AG04450 (cell line): Measurements from ENCODE around the gene SGTA. TPM values are rescaled to one million over a fixed set of nuclear protein-coding genes. Genes with fewer than 3 reads are reported as not detected.

Source experiments
- CTCF ChIA-PET: fragments of 300-600, 350-600 bp; formaldehyde crosslinking; extraction: SDS; loops from one replicate; lab custom pipeline; 2022; ENCODE audit warnings: antibody characterized with exemption, inconsistent platforms; lab: Charles Lee
- POLR2A ChIA-PET: fragments of 350-600 bp; formaldehyde crosslinking; extraction: SDS; loops from one replicate; lab custom pipeline; 2021; ENCODE audit warnings: antibody characterized with exemption, inconsistent platforms; lab: Yijun Ruan, JAX
- DNase-seq: peaks from one replicate; pipeline ENCODE4 v3.0.0-alpha.2; 2011; ENCODE audit warnings: low read depth, low spot score
- H3K27ac ChIP-seq: one replicate; pipeline ENCODE4 v1.5.1; 2012; ENCODE audit warnings: low read depth, low read length, control low read depth
- H3K27me3 ChIP-seq: one replicate; pipeline ENCODE4 v1.6.0; 2012; ENCODE audit warnings: low read length; ENCODE audit not compliant: control insufficient read depth, insufficient read depth
- H3K4me3 ChIP-seq: 2 replicates; pipeline ENCODE4 v1.5.1; 2011; ENCODE audit warnings: mild to moderate bottlenecking, low read depth, low read length, control low read depth
- H3K9me3 ChIP-seq: 2 replicates; pipeline ENCODE4 v1.5.1; 2012; ENCODE audit warnings: low read length; ENCODE audit not compliant: control insufficient read depth, insufficient read depth
- polyA plus RNA-seq: library from polyadenylated mRNA; depleted of rRNA; stranded (reverse); fragments of >200 nt; gene quantifications from 2 replicates; pipeline ENCODE4 v1.2.3, GENCODE V29; 2011
- TF ChIP-seq, protein P1 (sequence below): IDR thresholded peaks from 2 replicates; pipeline ENCODE4 v1.5.1; 2011; ENCODE audit warnings: low read depth, low read length, control low read depth, inconsistent platforms

SGTA gene
- polyA plus RNA-seq, 1 experiment, result 44.0 TPM

DNA sequence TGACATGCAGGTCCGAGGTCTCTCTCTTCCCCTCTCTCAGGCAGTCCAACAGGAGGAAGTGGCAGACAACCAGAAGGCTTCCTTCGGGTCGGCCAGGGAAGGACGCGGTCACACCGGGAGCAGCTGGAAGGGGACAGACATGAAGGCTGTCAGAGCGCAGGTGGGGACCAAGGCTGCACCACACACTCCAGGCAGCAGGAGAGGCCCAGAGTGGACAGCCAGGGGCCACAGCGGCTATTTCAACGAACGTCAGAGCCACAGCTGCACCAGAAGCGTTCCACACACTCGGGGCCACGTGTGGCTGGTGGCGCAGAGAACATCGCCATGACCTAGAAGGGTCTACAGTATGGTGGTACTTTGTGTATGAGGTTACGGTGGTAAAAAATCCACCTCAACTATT is 27.3 kb downstream of the SGTA start:
- no peaks in the 10 kb centered on the region for H3K27me3 ChIP-seq
- H3K4me3 ChIP-seq, result no peak overlapping the region
- H3K9me3 ChIP-seq, result no peaks in the 10 kb centered on the region; the same call in 1 of the 2 replicates
- ChIA-PET POLR2A (no interaction called here), CTCF (interaction anchor here (0.9 to 1.2 kb wide), 2 partner anchors 9 to 107 kb away, joined by 3 read pairs; no protein-coding TSS in a partner anchor)
- no peak for DNase-seq
- no peak overlapping the region for H3K27ac ChIP-seq
- TF ChIP-seq, protein P1, sequence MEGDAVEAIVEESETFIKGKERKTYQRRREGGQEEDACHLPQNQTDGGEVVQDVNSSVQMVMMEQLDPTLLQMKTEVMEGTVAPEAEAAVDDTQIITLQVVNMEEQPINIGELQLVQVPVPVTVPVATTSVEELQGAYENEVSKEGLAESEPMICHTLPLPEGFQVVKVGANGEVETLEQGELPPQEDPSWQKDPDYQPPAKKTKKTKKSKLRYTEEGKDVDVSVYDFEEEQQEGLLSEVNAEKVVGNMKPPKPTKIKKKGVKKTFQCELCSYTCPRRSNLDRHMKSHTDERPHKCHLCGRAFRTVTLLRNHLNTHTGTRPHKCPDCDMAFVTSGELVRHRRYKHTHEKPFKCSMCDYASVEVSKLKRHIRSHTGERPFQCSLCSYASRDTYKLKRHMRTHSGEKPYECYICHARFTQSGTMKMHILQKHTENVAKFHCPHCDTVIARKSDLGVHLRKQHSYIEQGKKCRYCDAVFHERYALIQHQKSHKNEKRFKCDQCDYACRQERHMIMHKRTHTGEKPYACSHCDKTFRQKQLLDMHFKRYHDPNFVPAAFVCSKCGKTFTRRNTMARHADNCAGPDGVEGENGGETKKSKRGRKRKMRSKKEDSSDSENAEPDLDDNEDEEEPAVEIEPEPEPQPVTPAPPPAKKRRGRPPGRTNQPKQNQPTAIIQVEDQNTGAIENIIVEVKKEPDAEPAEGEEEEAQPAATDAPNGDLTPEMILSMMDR, result no peak

GRCh38 chr19:2755448-2755705 is 27.7 kb downstream of the SGTA start:
- Histone ChIP-seq H3K27me3 (no peaks in the 10 kb centered on the region), H3K9me3 (no peaks in the 10 kb centered on the region; the same call in 1 of the 2 replicates), H3K27ac (no peak overlapping the region), H3K4me3 (no peak overlapping the region)
- CTCF ChIA-PET, result interaction anchor here (0.9 to 1.2 kb wide), 2 partner anchors 9 to 107 kb away, joined by 3 read pairs; no protein-coding TSS in a partner anchor
- TF ChIP-seq, protein P1, result no peak
- POLR2A ChIA-PET, result no interaction called here
- DNase-seq, result no peak

GRCh38 chr19:2754659-2755447 is 28.2 kb downstream of the SGTA start:
- POLR2A ChIA-PET, result no interaction called here
- DNase-seq, result no peak
- TF ChIP-seq, protein P1, result no peak
- no peak overlapping the region for H3K4me3 ChIP-seq
- H3K27me3 ChIP-seq, result no peaks in the 10 kb centered on the region
- CTCF ChIA-PET, result interaction anchor here (0.9 to 1.2 kb wide), 3 partner anchors 8 to 106 kb away, joined by 3 read pairs; no protein-coding TSS in a partner anchor
- no peak overlapping the region for H3K27ac ChIP-seq
- no peaks in the 10 kb centered on the region; the same call in 1 of the 2 replicates for H3K9me3 ChIP-seq

DNA sequence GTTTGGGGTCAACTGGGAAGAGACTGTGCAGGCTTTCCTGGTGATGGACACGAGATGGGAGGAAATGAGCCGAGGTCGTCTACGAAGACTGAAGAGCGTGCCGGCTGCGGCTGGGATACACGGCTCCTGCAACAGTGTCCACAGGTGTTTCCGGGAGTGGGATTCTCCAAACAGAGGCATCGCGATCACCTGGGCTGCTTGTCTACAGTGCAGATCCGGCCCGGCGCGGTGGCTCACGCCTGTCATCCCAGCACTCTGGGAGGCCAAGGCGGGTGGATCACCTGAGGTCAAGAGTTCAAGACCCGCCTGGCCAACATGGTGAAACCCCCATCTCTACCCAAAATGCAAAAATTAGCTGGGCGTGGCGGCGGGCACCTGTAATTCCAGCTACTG is 31.6 kb downstream of the SGTA start:
- no peaks in the 10 kb centered on the region for H3K27me3 ChIP-seq
- no peaks in the 10 kb centered on the region; the same call in 1 of the 2 replicates for H3K9me3 ChIP-seq
- no peak overlapping the region for H3K4me3 ChIP-seq
- ChIA-PET CTCF (interaction anchor here (2.1 kb wide), 1 partner anchor 103 kb away, joined by 16 read pairs; no protein-coding TSS in a partner anchor), POLR2A (no interaction called here)
- TF ChIP-seq, protein P1, result no peak
- no peak overlapping the region for H3K27ac ChIP-seq
- no peak for DNase-seq

GRCh38 chr19:2750808-2751437 is 32.1 kb downstream of the SGTA start:
- ChIA-PET CTCF (interaction anchor here (2.1 to 5.4 kb wide), 2 partner anchors 102 to 103 kb away, joined by 16 to 76 read pairs; no protein-coding TSS in a partner anchor), POLR2A (no interaction called here)
- Histone ChIP-seq H3K27ac (no peak overlapping the region), H3K27me3 (no peaks in the 10 kb centered on the region), H3K4me3 (no peak overlapping the region), H3K9me3 (no peaks in the 10 kb centered on the region; the same call in 1 of the 2 replicates)
- TF ChIP-seq, protein P1, result no peak
- DNase-seq, result no peak
